ENCODE results near the gene PKM. TPM values are rescaled to one million over a fixed set of nuclear protein-coding genes. Genes with fewer than 3 reads are reported as not detected.

The PKM gene
- total and polyA plus RNA-seq, 7 donors: 135 to 582 (median 210) TPM

- Histone ChIP-seq H3K36me3 (peaks cover 9 to 93% (median 46%) of the 10 kb centered on the region in 4 donors), H3K27ac (no peak overlapping the region), H3K9me3 (no peaks in the 10 kb centered on the region), H3K27me3 (no peaks in the 10 kb centered on the region), H3K4me3 (no peak overlapping the region), H3K4me1 (no peaks in the 10 kb centered on the region)
- no peak for DNase-seq
- 93 to 98% methylated on average over 1 of the region's 1 CpG for WGBS, 2 donors
- intact Hi-C loops (cut with DNase I): no loop called here
- TF ChIP-seq POLR2A (IDR thresholded peaks at IDR 0.05): no peak
- TF ChIP-seq EP300 (IDR thresholded peaks at IDR 0.05): no peak
- no peak for TF ChIP-seq POLR2AphosphoS5 (IDR thresholded peaks at IDR 0.05)
- TF ChIP-seq CTCF (IDR thresholded peaks at IDR 0.05): no peak
These were observed 17.5 kb upstream of the PKM start for GRCh38 chr15:72248514-72248913.

GRCh38 chr15:72242775-72243370 lies 11.9 kb upstream of the PKM start:
- TF ChIP-seq POLR2AphosphoS5 (IDR thresholded peaks at IDR 0.05) (no peak), CTCF (IDR thresholded peaks at IDR 0.05) (no peak), EP300 (IDR thresholded peaks at IDR 0.05) (no peak), POLR2A (IDR thresholded peaks at IDR 0.05) (no peak)
- Histone ChIP-seq H3K27ac (no peak overlapping the region), H3K36me3 (peaks cover 9 to 80% (median 29%) of the 10 kb centered on the region in 4 donors), H3K4me1 (peaks cover 0 to 1% (median 0%) of the 10 kb centered on the region in 4 donors), H3K9me3 (no peaks in the 10 kb centered on the region), H3K27me3 (no peaks in the 10 kb centered on the region), H3K4me3 (no peak overlapping the region)
- DNase-seq: no peak
- intact Hi-C loops (cut with DNase I): no loop called here
- WGBS, 2 donors: 79 to 90% methylated on average over 2 of the region's 2 CpGs

- intact Hi-C loops (cut with DNase I): no loop called here
- H3K36me3 ChIP-seq: peaks cover 9 to 53% (median 29%) of the 10 kb centered on the region in 4 donors
These were observed 8.7 kb upstream of the PKM start for GRCh38 chr15:72239652-72240051.

GRCh38 chr15:72238586-72238985 lies 7.6 kb upstream of the PKM start:
- Histone ChIP-seq H3K4me1 (peaks cover 0 to 13% (median 0%) of the 10 kb centered on the region in 4 donors), H3K36me3 (peaks cover 9 to 43% (median 24%) of the 10 kb centered on the region in 4 donors), H3K4me3 (no peak overlapping the region), H3K27ac (no peak overlapping the region), H3K27me3 (no peaks in the 10 kb centered on the region), H3K9me3 (no peaks in the 10 kb centered on the region)
- DNase-seq: no peak
- TF ChIP-seq POLR2AphosphoS5 (IDR thresholded peaks at IDR 0.05) (no peak), EP300 (IDR thresholded peaks at IDR 0.05) (no peak)
- intact Hi-C loops (cut with DNase I): no loop called here
- 97% methylated on average over 3 of the region's 3 CpGs for WGBS, 2 donors

More at GRCh38 chr15:72239652-72240051, 8.7 kb upstream of the PKM start:
- Histone ChIP-seq H3K27ac (no peak overlapping the region), H3K9me3 (no peaks in the 10 kb centered on the region), H3K4me3 (no peak overlapping the region), H3K27me3 (no peaks in the 10 kb centered on the region), H3K4me1 (peaks cover 0 to 13% (median 0%) of the 10 kb centered on the region in 4 donors)
- TF ChIP-seq POLR2AphosphoS5 (IDR thresholded peaks at IDR 0.05) (no peak), POLR2A (IDR thresholded peaks at IDR 0.05) (no peak), EP300 (IDR thresholded peaks at IDR 0.05) (no peak), CTCF (IDR thresholded peaks at IDR 0.05) (no peak)
- no peak for DNase-seq

GRCh38 chr15:72237853-72238224 lies 6.8 kb upstream of the PKM start:
- Histone ChIP-seq H3K27me3 (no peaks in the 10 kb centered on the region), H3K4me1 (peaks cover 0 to 13% (median under 1%) of the 10 kb centered on the region in 4 donors), H3K4me3 (no peak overlapping the region), H3K36me3 (peaks cover 9 to 39% (median 22%) of the 10 kb centered on the region in 4 donors), H3K27ac (peak overlapping the region; percentile 7 to 60 (median 42)), H3K9me3 (no peaks in the 10 kb centered on the region)
- no peak for DNase-seq
- 96 to 97% methylated on average over 1 of the region's 1 CpG for WGBS, 2 donors
- TF ChIP-seq CTCF (IDR thresholded peaks at IDR 0.05) (no peak), POLR2AphosphoS5 (IDR thresholded peaks at IDR 0.05) (no peak), POLR2A (IDR thresholded peaks at IDR 0.05) (no peak), EP300 (IDR thresholded peaks at IDR 0.05) (no peak)
- intact Hi-C loops (cut with DNase I): no loop called here

Measured in sigmoid colon (tissue), 7 donors.